ENCODE measurements around the gene SCCPDH. TPM values are rescaled to one million over a fixed set of nuclear protein-coding genes. Genes with fewer than 3 reads are reported as not detected.
"Not testable (repeated sequence)": the region's sequence is repeated elsewhere in the genome, so short reads cannot be mapped to it uniquely, and the experiment has no call there.

SCCPDH gene
- total RNA-seq, 3 donors from 2014 or later = 11.3 to 30.8 (median 23.7) TPM

- Histone ChIP-seq H3K4me1 (no peaks in the 10 kb centered on the region), H3K27me3 (peaks cover 0 to 3% of the 10 kb centered on the region in 2 donors), H3K36me3 (no peaks in the 10 kb centered on the region), H3K4me3 (no peak overlapping the region), H3K9me3 (no peaks in the 10 kb centered on the region), H3K27ac (no peak overlapping the region)
- no peak for TF ChIP-seq POLR2A (IDR thresholded peaks at IDR 0.05)
- TF ChIP-seq POLR2AphosphoS5 (IDR thresholded peaks at IDR 0.05) = no peak
- TF ChIP-seq CTCF (IDR thresholded peaks at IDR 0.05) = no peak
- intact Hi-C loops (cut with DNase I; ENCODE audit: low total_unique reads) = no loop called here
- DNase-seq (ENCODE audit: low spot score in 2 of 2) = no peak
These were observed 12.6 kb upstream of the SCCPDH start for GRCh38 chr1:246711548-246712003.

- DNase-seq (ENCODE audit: low spot score in 2 of 2); intact Hi-C loops (cut with DNase I; ENCODE audit: low total_unique reads); H3K27ac ChIP-seq; H3K4me1 ChIP-seq; H3K36me3 ChIP-seq; H3K27me3 ChIP-seq; H3K9me3 ChIP-seq; H3K4me3 ChIP-seq: not testable (repeated sequence)
These were observed 11.8 kb upstream of the SCCPDH start for GRCh38 chr1:246712428-246712827.

GRCh38 chr1:246719361-246719760 lies 4.8 kb upstream of the SCCPDH start:
- intact Hi-C loops (cut with DNase I; ENCODE audit: low total_unique reads) = not testable (repeated sequence)

GRCh38 chr1:246720814-246721213 lies 3.4 kb upstream of the SCCPDH start:
- not testable (repeated sequence) for H3K36me3 ChIP-seq; H3K9me3 ChIP-seq; H3K27me3 ChIP-seq; H3K27ac ChIP-seq; H3K4me1 ChIP-seq; DNase-seq (ENCODE audit: low spot score in 2 of 2); H3K4me3 ChIP-seq
- intact Hi-C loops (cut with DNase I; ENCODE audit: low total_unique reads) = loop anchor here (10.0 kb wide), 1 partner anchor 86 kb away; no protein-coding TSS in a partner anchor

More at GRCh38 chr1:246719361-246719760, 4.8 kb upstream of the SCCPDH start:
- not testable (repeated sequence) for H3K36me3 ChIP-seq; DNase-seq (ENCODE audit: low spot score in 2 of 2); H3K27me3 ChIP-seq; H3K9me3 ChIP-seq; H3K4me1 ChIP-seq; H3K4me3 ChIP-seq; H3K27ac ChIP-seq

GRCh38 chr1:246722720-246723119 lies 1.5 kb upstream of the SCCPDH start:
- Histone ChIP-seq H3K27me3 (no peaks in the 10 kb centered on the region), H3K36me3 (no peaks in the 10 kb centered on the region), H3K4me1 (no peaks in the 10 kb centered on the region), H3K27ac (no peak overlapping the region), H3K9me3 (no peaks in the 10 kb centered on the region), H3K4me3 (no peak overlapping the region)
- no peak for TF ChIP-seq POLR2A (IDR thresholded peaks at IDR 0.05)
- TF ChIP-seq CTCF (IDR thresholded peaks at IDR 0.05) = no peak
- no peak for TF ChIP-seq POLR2AphosphoS5 (IDR thresholded peaks at IDR 0.05)
- DNase-seq (ENCODE audit: low spot score in 2 of 2) = no peak
- intact Hi-C loops (cut with DNase I; ENCODE audit: low total_unique reads) = loop anchor here (10.0 kb wide), 1 partner anchor 88 kb away; no protein-coding TSS in a partner anchor

GRCh38 chr1:246724731-246725095 lies 504 bp downstream of the SCCPDH start:
- TF ChIP-seq POLR2A (IDR thresholded peaks at IDR 0.05) (no peak), POLR2AphosphoS5 (IDR thresholded peaks at IDR 0.05) (no peak), CTCF (IDR thresholded peaks at IDR 0.05) (no peak)
- Histone ChIP-seq H3K27ac (peak overlapping the region; percentile 68 to 85), H3K36me3 (no peaks in the 10 kb centered on the region), H3K4me3 (peak overlapping the region; percentile 71 to 91 (median 74)), H3K9me3 (peaks cover 0 to 4% of the 10 kb centered on the region in 2 donors), H3K4me1 (no peaks in the 10 kb centered on the region), H3K27me3 (no peaks in the 10 kb centered on the region)
- DNase-seq (ENCODE audit: low spot score in 2 of 2) = no peak
- intact Hi-C loops (cut with DNase I; ENCODE audit: low total_unique reads) = loop anchor here (10.0 kb wide), 1 partner anchor 90 kb away; no protein-coding TSS in a partner anchor

- H3K4me3 ChIP-seq = peak overlapping the region; percentile 71 to 91 (median 74)
- H3K9me3 ChIP-seq = peaks cover 0 to 4% of the 10 kb centered on the region in 2 donors
- H3K36me3 ChIP-seq = no peaks in the 10 kb centered on the region
- intact Hi-C loops (cut with DNase I; ENCODE audit: low total_unique reads) = loop anchor here (10.0 kb wide), 1 partner anchor 90 kb away; no protein-coding TSS in a partner anchor
- no peaks in the 10 kb centered on the region for H3K4me1 ChIP-seq
- TF ChIP-seq POLR2A (IDR thresholded peaks at IDR 0.05) (no peak), POLR2AphosphoS5 (IDR thresholded peaks at IDR 0.05) (no peak), CTCF (IDR thresholded peaks at IDR 0.05) (no peak)
- no peaks in the 10 kb centered on the region for H3K27me3 ChIP-seq
- DNase-seq (ENCODE audit: low spot score in 2 of 2) = no peak
- peak overlapping the region in 1 of 2 donors; percentile 85 for H3K27ac ChIP-seq
These were observed 982 bp downstream of the SCCPDH start for GRCh38 chr1:246725191-246725590.
